CD4-positive, alpha-beta T cell treated with Interleukin-6 at 100 ng/mL for 8 hours (primary cell): ENCODE data around the gene CAAP1.
A peak's percentile ranks its signal among the peaks of the same experiment; 100 is the strongest.
"Not testable (repeated sequence)": the region's sequence is repeated elsewhere in the genome, so short reads cannot be mapped to it uniquely, and the experiment has no call there.

Experiments
- DNase-seq: peaks from one replicate; pipeline ENCODE4 v3.0.0-alpha.2; 2020; ENCODE audit warnings: mixed read lengths, low spot score

CAAP1 gene, protein sequence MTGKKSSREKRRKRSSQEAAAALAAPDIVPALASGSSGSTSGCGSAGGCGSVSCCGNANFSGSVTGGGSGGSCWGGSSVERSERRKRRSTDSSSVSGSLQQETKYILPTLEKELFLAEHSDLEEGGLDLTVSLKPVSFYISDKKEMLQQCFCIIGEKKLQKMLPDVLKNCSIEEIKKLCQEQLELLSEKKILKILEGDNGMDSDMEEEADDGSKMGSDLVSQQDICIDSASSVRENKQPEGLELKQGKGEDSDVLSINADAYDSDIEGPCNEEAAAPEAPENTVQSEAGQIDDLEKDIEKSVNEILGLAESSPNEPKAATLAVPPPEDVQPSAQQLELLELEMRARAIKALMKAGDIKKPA

GRCh38 chr9:26892251-26893029 lies at the start of gene CAAP1:
Gene CAAP1, minus strand, starts transcription at chr9:26892802. Its CDS starts 87 bp downstream, at chr9:26892715.
- DNase-seq: peak; percentile 89

DNA sequence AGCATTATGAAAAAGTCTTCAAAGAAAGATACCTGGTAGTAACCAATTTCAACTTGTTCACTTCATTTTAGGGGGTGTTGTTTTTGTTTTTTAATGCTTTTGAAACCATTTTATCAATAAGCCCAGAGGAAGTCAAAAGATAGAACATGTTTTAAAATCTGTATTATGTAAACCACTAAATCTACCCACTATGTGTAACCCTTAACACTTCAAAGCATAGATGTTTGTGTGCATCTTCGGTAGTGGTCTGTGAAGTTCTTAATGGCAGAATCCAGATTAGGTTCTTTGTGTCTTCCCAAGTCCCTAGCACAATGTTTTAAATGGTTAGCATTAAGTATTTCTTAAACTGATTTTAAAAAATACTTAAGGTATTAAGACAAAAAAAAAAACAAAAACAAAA lies 48.2 kb upstream of the CAAP1 start:
- no peak for DNase-seq

DNA sequence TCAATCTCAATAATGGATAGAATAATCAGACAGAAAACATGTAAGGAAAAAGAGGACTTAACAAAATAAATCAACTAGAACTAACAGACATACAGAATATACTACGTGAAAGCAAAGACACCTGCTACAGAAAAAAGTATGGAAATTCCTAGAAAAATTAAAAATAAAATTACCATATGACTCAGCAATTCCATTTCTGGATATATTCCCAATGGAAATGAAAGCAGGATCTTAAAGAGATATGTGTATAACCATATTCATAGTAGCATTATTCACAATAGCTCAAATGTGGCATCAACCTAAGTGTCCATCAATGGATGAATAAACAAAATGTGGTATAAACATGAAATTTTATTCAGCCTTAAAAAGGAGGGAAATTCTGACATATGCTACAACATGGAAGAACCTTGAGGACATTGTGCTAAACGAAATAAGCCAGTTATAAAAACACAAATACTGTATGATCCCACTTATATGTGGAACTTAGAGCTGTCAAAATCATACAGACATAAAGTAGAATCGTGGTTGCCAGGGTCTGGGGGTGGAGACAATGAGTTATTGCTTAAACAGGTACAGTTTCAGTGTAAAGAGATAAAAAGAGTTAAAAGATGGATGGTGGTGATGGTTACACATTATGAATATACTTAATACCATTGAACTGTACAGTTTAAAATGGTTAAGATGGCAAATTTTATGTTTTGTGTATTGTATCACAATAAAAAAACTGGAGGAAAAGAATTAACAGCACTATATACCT lies 47.5 kb upstream of the CAAP1 start:
- DNase-seq: no peak

DNA sequence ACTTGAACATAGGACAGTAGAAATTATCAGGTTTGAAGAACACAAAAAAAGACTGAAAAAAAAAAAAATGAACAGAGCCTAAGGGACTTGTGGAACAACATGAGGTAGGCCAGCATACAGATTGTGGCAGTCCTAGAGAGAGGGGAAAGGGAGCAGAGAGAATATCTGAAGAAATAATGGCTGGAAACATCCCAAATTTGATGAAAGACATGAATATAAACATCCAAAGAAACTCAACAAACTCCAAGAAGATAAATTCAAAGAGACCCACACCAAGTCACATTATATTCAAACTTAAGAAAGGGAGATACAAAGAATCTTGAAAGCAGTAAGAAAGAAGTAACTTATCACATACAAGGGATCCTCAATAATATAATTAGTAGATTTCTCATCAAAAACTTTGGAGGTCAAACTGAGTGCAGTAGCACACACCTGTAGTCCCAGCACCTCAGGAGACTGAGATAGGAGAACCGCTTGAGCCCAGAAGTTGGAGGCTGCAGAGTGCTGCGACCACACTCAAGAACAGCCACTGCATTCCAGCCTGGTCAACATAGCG lies 45.3 kb upstream of the CAAP1 start:
- DNase-seq: no peak

DNA sequence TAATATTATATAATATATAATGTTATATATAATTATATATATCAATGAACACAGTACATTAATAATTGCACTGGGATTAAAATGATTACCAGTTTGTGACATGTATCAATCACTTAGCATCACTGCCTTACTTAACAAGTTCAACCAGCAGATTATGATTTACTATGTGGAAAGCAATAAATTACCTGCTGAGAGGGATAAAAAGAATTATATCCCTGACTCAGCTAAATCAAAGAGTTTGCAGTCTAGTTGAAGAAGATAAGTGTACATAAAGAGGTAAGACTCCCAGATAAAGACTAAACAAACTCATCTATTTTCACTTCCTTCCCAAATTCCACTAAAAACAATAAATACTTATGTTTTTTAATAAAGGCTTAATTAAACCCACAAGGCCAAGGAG lies 43.2 kb upstream of the CAAP1 start:
- no peak for DNase-seq

DNA sequence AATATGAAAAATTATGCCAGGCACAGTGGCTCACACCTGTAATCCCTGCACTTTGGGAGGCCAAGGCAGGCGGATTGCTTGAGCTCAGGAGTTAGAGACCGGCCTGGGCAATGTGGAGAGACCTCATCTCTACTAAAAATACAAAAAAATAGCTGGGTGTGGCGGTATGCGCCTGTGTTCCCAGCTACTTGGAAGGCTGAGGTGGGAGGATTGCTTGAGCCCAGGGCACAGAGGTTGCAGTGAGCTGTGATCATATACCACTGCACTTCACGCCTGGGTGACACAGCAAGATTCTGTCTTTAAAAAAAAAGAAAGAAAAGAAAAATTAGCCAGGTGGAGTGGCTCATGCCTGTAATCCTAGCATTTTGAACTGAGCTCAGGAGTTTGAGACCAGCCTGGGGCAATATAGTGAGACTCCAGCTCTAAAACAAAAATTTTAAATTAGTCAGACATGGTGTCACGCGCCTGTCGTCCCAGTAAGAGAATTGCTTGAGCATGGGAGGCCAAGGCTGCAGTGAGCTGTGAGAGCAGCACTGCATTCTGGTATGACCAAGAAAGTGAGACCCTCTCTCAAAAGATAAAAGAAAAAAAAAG lies 36.4 kb upstream of the CAAP1 start:
- no peak for DNase-seq

DNA sequence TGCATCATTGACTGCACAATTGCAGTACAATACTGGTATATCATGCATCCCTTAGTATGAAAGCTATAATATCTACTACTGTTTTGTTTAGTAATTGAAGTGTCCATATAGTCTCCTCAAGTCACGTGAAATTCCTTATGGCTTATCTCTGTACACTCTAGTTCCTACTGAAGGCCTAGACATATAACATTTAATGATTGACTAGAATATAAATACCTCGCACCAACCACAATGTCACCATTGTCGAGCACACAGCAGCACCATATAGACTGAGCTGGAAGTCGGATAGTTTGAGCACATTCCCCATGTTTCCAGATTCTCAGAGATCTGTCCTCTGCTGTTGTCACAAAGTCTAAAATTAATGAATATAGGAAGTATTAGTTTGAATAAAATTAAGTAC lies 33.0 kb upstream of the CAAP1 start:
- DNase-seq: no peak

DNA sequence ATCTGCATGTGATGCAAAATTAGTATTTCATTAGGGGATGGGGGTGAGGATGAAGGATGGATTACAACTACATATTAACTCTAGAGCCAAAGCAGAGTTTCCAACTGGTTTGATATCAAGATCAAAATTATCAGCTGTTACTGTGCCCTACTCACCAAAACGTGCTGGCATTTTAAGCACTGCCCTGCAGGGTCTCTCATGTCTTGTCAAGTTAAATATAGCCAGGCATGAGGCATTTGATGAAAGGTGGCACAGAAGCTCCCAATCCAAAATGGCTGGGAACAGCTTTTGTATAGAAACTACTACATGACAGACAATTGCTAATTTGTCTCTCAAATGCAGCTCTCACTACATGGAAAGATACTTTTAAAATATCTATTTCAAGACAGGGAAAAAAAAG lies 27.1 kb upstream of the CAAP1 start:
- DNase-seq: no peak

DNA sequence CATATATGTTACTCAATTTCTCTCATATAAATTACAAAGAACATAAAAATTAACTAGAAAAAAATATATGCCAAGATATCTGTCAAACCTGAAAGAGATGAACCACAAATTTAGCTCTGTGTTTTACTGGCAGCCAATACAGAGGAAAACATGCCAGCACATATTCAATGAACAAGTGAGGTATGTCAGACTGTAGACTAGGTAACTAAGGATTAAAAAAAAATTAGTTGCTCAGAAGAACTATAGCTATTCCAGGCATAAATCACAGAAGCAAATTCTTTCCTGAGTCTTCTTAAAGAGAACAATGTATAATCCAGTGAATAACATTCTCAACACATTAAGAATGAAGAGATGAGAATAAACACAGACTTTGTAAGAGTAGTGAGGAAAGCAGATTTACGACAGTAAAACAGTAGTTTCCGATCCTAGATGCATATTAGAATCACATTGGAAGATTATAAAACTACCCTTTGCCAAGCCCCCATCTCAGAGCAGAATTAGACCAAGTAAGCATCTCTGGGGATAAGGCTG lies 20.6 kb upstream of the CAAP1 start:
- no peak for DNase-seq

- no peak for DNase-seq
Observed at GRCh38 chr9:26904671-26905070, 12.1 kb upstream of the CAAP1 start.

GRCh38 chr9:26904070-26904469 lies 11.5 kb upstream of the CAAP1 start:
- no peak for DNase-seq

DNA sequence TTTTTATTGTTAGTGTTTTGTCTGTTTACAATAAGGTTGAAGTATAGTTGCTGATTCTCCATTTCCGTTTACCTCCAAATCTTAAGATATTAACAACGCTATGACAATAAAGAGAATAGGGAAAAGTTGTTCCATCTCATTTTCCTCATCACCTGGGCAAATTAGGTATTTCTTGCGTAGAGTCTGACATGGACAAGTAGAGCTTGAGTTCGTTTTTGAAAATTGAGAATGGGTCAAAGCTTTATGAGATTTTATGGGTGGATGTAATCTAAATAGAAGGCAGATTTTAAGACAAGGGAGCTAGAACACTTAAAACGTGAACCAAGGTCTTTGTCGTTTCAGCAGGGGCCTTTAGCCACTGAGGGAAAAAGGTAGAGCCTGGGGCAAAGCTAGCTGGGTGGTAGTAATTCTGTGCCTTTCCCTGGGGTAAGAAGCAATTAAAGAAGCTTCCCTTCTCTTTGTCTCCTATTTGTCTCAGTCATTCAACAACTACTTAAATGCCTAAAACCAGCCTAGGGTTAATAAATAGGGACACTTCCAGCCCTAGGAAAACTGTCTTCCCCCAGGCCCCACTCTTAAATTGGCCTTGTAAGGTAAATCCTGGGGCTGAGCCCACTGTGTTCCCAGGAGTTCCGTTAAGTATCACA lies 551 bp upstream of the CAAP1 start:
- DNase-seq: no peak

GRCh38 chr9:26891726-26892125 lies 876 bp downstream of the CAAP1 start:
- DNase-seq: no peak

DNA sequence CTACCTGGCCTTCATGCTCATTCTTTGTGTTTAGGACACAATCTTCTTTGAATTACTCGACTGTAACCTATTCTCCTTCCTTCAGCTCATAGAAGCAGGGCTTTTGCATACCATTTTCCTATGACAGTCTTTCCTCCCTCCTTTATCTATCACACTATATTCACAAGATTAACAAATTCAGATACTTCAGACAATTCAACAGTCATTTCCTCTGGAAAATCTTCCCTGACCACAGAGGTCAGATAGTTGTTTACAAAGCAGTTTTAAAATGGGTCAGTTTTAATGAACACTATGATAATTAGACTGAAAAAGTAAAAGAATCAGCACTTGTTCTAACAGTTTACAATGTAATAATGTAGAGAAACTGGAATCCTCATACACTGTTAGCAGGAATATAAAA lies 4.3 kb downstream of the CAAP1 start:
- DNase-seq: no peak

GRCh38 chr9:26882154-26882553 lies 10.4 kb downstream of the CAAP1 start:
- DNase-seq: no peak

- no peak for DNase-seq
Observed at GRCh38 chr9:26880262-26880661, 12.3 kb downstream of the CAAP1 start.

DNA sequence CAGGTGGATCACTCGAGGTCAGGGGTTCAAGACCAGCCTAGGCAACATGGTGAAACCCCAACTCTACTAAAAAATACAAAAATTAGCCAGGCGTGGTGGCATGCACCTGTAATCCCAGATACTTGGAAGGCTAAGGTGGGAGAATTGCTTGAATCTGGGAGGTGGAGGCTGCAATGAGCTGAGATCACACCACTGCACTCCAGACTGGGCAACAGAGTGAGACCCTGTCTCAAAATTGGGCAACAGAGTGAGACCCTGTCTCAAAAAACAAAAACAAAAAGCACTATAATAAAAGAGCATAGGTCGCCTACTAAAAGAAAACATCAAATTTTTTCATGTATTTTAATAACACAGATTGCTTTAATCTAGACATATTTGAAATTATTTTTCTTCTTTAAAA lies 17.4 kb downstream of the CAAP1 start:
- not testable (repeated sequence) for DNase-seq

DNA sequence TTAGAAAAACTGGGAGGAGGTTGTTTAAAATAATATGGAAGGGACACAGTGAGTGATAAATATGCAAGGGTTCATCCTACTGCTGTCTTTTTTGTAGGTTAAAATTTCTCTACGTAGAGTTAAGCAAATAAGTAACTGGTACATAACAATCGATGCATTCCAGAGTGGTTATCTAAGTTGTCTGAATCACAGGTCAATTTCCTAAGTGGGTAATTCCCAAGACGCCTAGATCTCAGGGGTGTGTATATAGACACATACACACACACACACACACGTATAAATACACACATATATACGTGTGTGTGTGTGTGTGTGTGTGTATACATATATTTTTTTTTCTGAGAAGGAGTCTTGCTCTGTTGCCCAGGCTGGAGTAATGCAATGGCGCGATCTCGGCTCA lies 22.3 kb downstream of the CAAP1 start:
- no peak for DNase-seq

DNA sequence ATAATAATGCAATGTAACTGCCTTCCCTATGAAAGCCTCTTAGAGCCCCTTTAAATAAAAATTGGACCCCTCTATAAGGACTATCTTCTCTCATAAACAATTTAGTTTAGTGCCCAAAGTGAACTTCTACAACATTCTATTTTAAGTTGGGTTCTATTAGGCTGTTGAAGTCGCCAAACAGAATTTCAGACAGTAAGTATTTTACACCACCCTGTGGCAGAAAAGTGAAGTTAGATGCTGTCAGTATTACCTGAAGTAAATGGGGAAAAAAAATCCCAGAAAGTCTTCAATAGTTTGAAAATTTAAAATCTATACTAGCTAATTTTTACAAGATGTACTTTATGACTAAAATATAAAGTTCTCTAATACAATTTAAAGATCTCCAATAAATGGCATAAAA lies 29.5 kb downstream of the CAAP1 start:
- DNase-seq: no peak

GRCh38 chr9:26856413-26857032 lies 36.1 kb downstream of the CAAP1 start:
- no peak for DNase-seq

DNA sequence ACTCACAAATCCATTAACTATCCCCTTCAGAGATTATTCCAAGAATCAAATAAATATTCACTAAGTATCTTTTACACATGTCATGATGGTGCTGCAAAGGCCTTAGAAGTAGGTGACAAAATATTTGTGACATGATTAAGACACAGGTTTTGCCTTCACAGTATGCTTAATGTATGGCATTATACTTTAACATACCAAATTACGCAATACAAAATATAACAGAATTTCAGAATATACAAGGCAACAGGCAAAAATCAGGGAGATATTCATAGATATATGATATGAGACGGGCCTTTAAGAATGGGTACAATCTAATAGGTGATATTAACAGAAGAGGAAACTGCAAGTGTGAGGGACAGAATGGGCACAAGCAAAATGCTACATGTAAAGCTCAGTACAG lies 41.6 kb downstream of the CAAP1 start:
- no peak for DNase-seq
